ENCODE measurements around the gene SERINC3.

The SERINC3 gene

GRCh38 chr20:44497761-44498160 is 24.1 kb downstream of the SERINC3 start:
- TF ChIP-seq CTCF (conservative IDR thresholded peaks at IDR 0.05; ENCODE audit: control insufficient read depth, insufficient read depth, low read depth, low read length): no peak
- no peak overlapping the region for H3K4me3 ChIP-seq (ENCODE audit: control insufficient read depth, low read depth, low read length)
- DNase-seq (ENCODE audit: low read depth): no peak

- peak; percentile 97 for DNase-seq (ENCODE audit: low read depth)
- no peak overlapping the region for H3K4me3 ChIP-seq (ENCODE audit: control insufficient read depth, low read depth, low read length)
- no peak for TF ChIP-seq CTCF (conservative IDR thresholded peaks at IDR 0.05; ENCODE audit: control insufficient read depth, insufficient read depth, low read depth, low read length)
These were observed 24.9 kb downstream of the SERINC3 start for GRCh38 chr20:44496976-44497375.

DNA sequence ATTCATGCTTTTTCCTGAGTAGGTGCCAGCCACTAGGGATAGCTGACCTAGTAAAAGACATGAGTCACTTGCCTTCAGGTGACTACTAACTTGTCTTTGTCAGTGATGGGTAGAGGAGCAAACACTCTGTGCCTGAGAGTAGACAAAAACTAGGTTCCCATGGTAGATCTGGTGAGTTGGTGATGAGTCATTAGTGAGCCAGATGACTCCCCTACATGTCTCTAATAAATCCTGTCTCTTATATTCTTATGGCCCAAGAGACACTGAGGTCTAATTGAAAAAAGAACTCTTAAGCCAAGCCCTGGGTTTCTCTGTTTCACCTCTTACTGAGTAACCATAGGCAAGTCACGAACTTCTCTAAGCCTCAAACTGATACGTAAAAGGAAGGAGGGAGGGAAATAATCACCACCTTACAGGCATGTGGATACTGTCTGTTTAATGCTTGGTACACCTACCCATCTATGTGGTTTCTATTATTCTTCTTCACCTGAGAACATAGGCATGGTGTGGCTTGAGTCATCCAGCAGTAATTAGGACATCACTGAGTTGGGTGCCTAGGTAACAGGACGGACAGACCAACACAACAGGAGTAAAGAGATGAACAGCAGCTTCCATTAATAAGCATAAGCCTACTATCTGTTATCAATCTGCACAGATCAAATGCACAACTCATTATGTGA is 25.9 kb downstream of the SERINC3 start:
- DNase-seq (ENCODE audit: low read depth): peak; percentile 100
- no peak overlapping the region for H3K4me3 ChIP-seq (ENCODE audit: control insufficient read depth, low read depth, low read length)
- TF ChIP-seq CTCF (conservative IDR thresholded peaks at IDR 0.05; ENCODE audit: control insufficient read depth, insufficient read depth, low read depth, low read length): no peak

DNA sequence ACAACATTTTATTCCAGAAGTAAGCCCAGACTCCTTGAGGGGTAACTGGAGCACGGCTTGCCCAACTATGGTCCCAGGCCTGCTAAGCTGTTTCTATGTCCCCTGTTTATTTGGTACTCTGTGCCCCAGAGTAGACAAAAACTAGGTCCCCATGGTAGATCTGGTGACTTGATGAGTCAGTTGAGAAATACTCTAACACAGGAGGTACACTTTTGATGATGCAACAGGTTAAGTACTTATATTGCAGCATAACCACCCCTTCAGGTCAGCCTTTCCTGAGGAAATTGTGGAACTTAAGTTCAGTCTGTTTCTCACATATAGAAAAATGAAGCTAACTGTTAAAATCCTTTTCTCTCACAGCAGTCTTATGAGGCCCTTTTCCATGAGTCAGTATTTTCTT is 26.6 kb downstream of the SERINC3 start:
- DNase-seq (ENCODE audit: low read depth): peak; percentile 94
- TF ChIP-seq CTCF (conservative IDR thresholded peaks at IDR 0.05; ENCODE audit: control insufficient read depth, insufficient read depth, low read depth, low read length): no peak
- no peak overlapping the region for H3K4me3 ChIP-seq (ENCODE audit: control insufficient read depth, low read depth, low read length)

DNA sequence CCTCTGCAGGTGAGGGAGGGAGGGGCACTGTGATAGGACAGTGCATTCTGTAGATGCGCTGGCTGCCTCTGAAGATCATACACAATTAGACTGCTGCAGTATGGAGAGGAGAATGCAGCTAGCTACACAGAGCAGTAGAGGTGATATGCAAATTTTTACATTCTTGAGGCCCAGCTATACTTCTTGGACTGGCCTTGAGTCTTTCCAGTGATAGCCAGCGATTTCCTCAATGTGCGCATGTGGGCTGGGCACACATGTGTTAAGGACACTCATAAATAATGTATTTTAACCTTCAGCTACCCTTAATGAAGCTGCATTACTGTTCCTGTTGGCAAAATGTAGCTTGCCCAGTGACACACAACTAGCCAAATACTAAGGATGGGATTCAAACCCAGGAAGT is 27.2 kb downstream of the SERINC3 start:
- no peak overlapping the region for H3K4me3 ChIP-seq (ENCODE audit: control insufficient read depth, low read depth, low read length)
- TF ChIP-seq CTCF (conservative IDR thresholded peaks at IDR 0.05; ENCODE audit: control insufficient read depth, insufficient read depth, low read depth, low read length): no peak
- DNase-seq (ENCODE audit: low read depth): no peak

DNA sequence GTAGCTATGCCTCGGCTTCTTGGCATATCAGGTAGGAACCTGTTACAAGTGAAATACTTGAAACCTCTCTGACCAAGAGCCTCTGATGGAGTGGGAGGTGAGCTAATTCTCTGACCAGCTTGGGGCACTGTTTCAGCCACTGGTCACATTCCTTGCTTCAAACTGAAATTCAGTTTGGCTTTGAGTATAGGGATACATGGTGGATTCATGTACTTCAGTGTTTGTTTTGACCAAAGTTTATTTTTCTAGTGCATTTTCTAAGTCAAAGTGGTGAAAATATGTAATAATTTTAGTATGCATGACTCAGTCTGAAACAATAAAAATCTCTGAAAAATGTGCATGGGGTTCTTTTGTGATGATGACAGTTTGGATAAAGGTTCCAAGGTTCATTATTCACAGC is 27.6 kb downstream of the SERINC3 start:
- peak; percentile 73 for DNase-seq (ENCODE audit: low read depth)
- TF ChIP-seq CTCF (conservative IDR thresholded peaks at IDR 0.05; ENCODE audit: control insufficient read depth, insufficient read depth, low read depth, low read length): no peak

More for the DNA sequence above, 27.6 kb downstream of the SERINC3 start:
- H3K4me3 ChIP-seq (ENCODE audit: control insufficient read depth, low read depth, low read length): no peak overlapping the region
